Naive thymus-derived CD4-positive, alpha-beta T cell (primary cell): ENCODE measurements around the gene ATP2A3. TPM values are rescaled to one million over a fixed set of nuclear protein-coding genes. Genes with fewer than 3 reads are reported as not detected.

ENCODE experiments used
- ATAC-seq: fragments of 150-1000 bp; cut with Tn5 transposase; 2 replicates; pipeline ENCODE4 v1.10.0; 2021; ENCODE audit warnings: mild to moderate bottlenecking, moderate library complexity
- CTCF ChIA-PET: fragments of 350-600 bp; sonication (Branson Sonifier 250); formaldehyde crosslinking; loops from one replicate; lab custom pipeline; 2021; ENCODE audit warnings: antibody characterized with exemption; lab: Charles Lee
- POLR2A ChIA-PET: fragments of 350-600 bp; sonication (Branson Sonifier 250); formaldehyde crosslinking; loops from one replicate; lab custom pipeline; 2021; ENCODE audit warnings: antibody characterized with exemption, inconsistent platforms; lab: Charles Lee
- DNase-seq, 9 donors: peaks; one replicate each; pipeline versions ENCODE4 v3.0.0 to v3.0.0-alpha.2; 2020 to 2022; ENCODE audit warnings: mixed read lengths in 1 of 9
- H3K27ac ChIP-seq: one replicate; pipeline ENCODE4 v1.7.0; 2013; ENCODE audit warnings: mild to moderate bottlenecking, low read depth, low read length, moderate library complexity
- H3K27me3 ChIP-seq, 2 donors: one replicate each; pipeline ENCODE4 v1.7.0; 2013; ENCODE audit warnings: low read length in 2 of 2, mild to moderate bottlenecking in 2 of 2, moderate library complexity in 2 of 2; ENCODE audit not compliant: control insufficient read depth in 2 of 2, insufficient read depth in 2 of 2
- H3K36me3 ChIP-seq, 3 experiments: 1 replicate in 2 of 3; 2 replicates in 1 of 3; pipeline ENCODE4 v1.7.0; 2013; ENCODE audit warnings: low read length in 3 of 3, mild to moderate bottlenecking in 3 of 3, moderate library complexity in 1 of 3; ENCODE audit not compliant: insufficient read depth in 3 of 3, control insufficient read depth in 2 of 3
- H3K4me1 ChIP-seq, 2 donors: one replicate each; pipeline ENCODE4 v1.7.0; 2013; ENCODE audit warnings: low read length in 2 of 2, mild to moderate bottlenecking in 2 of 2, moderate library complexity in 1 of 2; ENCODE audit not compliant: control insufficient read depth in 2 of 2, insufficient read depth in 2 of 2
- H3K4me3 ChIP-seq: 2 replicates; pipeline ENCODE4 v1.7.0; 2013; ENCODE audit warnings: mild to moderate bottlenecking, low read length
- H3K9me3 ChIP-seq, 3 experiments: 1 replicate in 2 of 3; 2 replicates in 1 of 3; pipeline ENCODE4 v1.7.0; 2013; ENCODE audit warnings: low read length in 3 of 3; ENCODE audit not compliant: control insufficient read depth in 2 of 3
- H3K27ac Mint-ChIP-seq, 9 donors: one replicate each; pipeline ENCODE4 v1.8.0; 2020 to 2022; ENCODE audit warnings: mixed read lengths in 9 of 9, mild to moderate bottlenecking in 8 of 9, moderate library complexity in 5 of 9, inconsistent platforms in 2 of 9
- H3K27me3 Mint-ChIP-seq, 5 donors: one replicate each; pipeline ENCODE4 v1.8.0; 2021 to 2022; ENCODE audit warnings: mixed read lengths in 5 of 5, mild to moderate bottlenecking in 1 of 5
- H3K36me3 Mint-ChIP-seq, 5 donors: one replicate each; pipeline ENCODE4 v1.8.0; 2020 to 2022; ENCODE audit warnings: mixed read lengths in 5 of 5, mild to moderate bottlenecking in 3 of 5, inconsistent platforms in 1 of 5
- H3K4me1 Mint-ChIP-seq, 7 donors: one replicate each; pipeline ENCODE4 v1.8.0; 2020 to 2022; ENCODE audit warnings: mixed read lengths in 7 of 7, mild to moderate bottlenecking in 3 of 7, inconsistent platforms in 1 of 7
- H3K4me3 Mint-ChIP-seq, 10 donors: one replicate each; pipeline ENCODE4 v1.8.0; 2020 to 2022; ENCODE audit warnings: mild to moderate bottlenecking in 10 of 10, mixed read lengths in 10 of 10, moderate library complexity in 6 of 10, inconsistent platforms in 2 of 10
- H3K9me3 Mint-ChIP-seq, 11 donors: one replicate each; pipeline ENCODE4 v1.8.0; 2020 to 2022; ENCODE audit warnings: mixed read lengths in 11 of 11, mild to moderate bottlenecking in 4 of 11, inconsistent platforms in 1 of 11, moderate library complexity in 1 of 11
- intact Hi-C, 2 donors: fragments of 100-400 bp; cut with micrococcal nuclease; formaldehyde crosslinking; loops; one replicate each; pipeline ENCODE4 v1.15.1; 2023
- polyA plus RNA-seq, 2 donors: library from polyadenylated mRNA; unstranded; fragments of 300-500 nt; fragmentation: Illumina TruSeq; gene quantifications; one replicate each; pipeline ENCODE4 v1.2.3, GENCODE V29; 2021
- total RNA-seq, 6 experiments: library from RNA in 5 of 6; stranded (reverse) in 5 of 6; gene quantifications; 1 replicate in 5 of 6; 2 replicates in 1 of 6; pipeline ENCODE4 v1.2.3 and lab custom pipeline; 2021 to 2026

The ATP2A3 gene
- total and polyA plus RNA-seq, 7 experiments from 2014 or later = 46.6 to 260 (median 157) TPM

DNA sequence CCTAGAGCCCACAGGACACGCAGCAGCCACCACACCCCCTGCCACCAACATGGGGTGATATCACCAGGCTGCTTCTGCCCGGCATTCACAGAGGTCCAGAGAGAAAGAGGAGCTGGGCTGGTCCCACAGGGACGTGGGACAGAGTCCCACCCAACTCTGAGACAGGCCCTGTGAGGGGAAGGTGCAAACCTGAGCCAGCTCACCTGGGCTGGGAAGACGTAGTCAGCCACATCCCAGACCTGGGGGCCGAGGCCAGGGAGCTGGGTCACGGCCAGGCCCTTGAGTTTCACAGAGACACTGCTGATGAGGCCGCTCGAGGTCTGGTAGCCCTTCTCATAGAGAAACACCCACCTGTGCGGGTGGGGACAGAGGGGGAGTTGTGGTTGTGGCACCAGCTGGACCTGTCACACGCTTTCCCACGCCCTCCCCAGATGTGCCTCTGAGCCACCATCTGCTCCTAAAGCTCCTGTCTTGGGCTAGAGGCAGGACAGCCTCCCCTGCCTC lies 59.2 kb downstream of the ATP2A3 start:
- peaks cover 0 to 4% (median 0%) of the 10 kb centered on the region in 5 donors for H3K27me3 Mint-ChIP-seq
- H3K27ac Mint-ChIP-seq = no peak overlapping the region
- H3K36me3 ChIP-seq = no peaks in the 10 kb centered on the region
- no peaks in the 10 kb centered on the region for H3K9me3 Mint-ChIP-seq
- ChIA-PET CTCF (no interaction called here), POLR2A (no interaction called here)
- no peak overlapping the region for H3K4me3 ChIP-seq
- intact Hi-C loops = loop anchor here in 1 of 2 donors (5.0 kb wide), 1 partner anchor 43 kb away; no protein-coding TSS in a partner anchor
- H3K9me3 ChIP-seq = no peaks in the 10 kb centered on the region
- ATAC-seq (no peak), DNase-seq (no peak)
- H3K4me1 Mint-ChIP-seq = peaks cover 0 to 4% (median 0%) of the 10 kb centered on the region in 7 donors
- H3K27me3 ChIP-seq = no peaks in the 10 kb centered on the region
- H3K4me1 ChIP-seq = no peaks in the 10 kb centered on the region
- no peaks in the 10 kb centered on the region for H3K36me3 Mint-ChIP-seq
- no peak overlapping the region for H3K4me3 Mint-ChIP-seq
- no peak overlapping the region for H3K27ac ChIP-seq

DNA sequence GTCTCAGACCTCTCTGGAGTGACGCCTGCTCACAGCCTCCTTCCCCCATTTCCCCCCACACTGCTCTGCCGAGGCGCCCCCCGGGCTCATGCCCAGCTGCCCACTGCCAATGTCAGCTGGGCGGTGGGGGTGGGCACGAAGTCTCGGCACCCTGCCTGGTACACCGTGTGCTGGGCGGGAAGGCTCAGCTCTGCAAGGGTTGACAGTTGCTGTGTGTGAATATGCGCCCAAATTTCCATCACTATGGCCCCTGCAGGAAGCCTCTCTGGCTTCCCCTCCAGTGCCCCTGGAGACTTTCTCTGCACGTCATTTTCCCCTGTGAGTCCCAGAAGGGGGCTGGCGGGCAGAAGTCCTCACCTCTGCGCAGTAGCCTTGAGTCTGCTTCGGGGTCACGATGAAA lies 59.7 kb downstream of the ATP2A3 start:
- CTCF ChIA-PET = no interaction called here
- no peak overlapping the region for H3K4me3 Mint-ChIP-seq
- no peak overlapping the region for H3K27ac ChIP-seq

DNA sequence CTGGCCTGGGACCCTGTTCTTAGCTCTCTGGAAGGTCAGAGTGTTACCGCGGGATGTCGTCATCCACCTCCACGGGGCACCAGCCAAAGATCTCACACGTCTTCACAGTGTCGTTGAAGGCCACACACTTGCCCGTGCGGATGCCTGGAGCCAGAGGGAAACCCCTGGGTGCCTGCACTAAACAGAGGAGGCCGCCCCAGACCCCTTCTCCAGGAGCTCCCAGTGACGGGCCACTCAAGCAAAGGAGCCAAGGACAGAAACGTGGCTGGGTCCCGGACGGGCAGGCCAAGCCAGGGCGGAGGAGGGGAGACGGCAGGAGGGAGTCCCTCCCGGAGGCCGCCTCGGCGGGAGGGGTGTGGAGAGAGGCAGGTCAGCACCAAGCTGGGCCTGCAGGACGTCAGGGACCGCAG lies 60.4 kb downstream of the ATP2A3 start:
- no peak overlapping the region for H3K4me3 ChIP-seq
- H3K9me3 ChIP-seq = no peaks in the 10 kb centered on the region
- H3K27ac Mint-ChIP-seq = no peak overlapping the region
- H3K36me3 Mint-ChIP-seq = no peaks in the 10 kb centered on the region
- H3K4me3 Mint-ChIP-seq = peak overlapping the region in 1 of 10 donors; percentile 25
- H3K9me3 Mint-ChIP-seq = no peaks in the 10 kb centered on the region
- CTCF ChIA-PET = no interaction called here
- no peak overlapping the region for H3K27ac ChIP-seq
- POLR2A ChIA-PET = no interaction called here
- no peaks in the 10 kb centered on the region for H3K27me3 ChIP-seq
- peaks cover 0 to 4% (median 0%) of the 10 kb centered on the region in 5 donors for H3K27me3 Mint-ChIP-seq
- peaks cover 0 to 2% (median 0%) of the 10 kb centered on the region in 7 donors for H3K4me1 Mint-ChIP-seq
- H3K4me1 ChIP-seq = no peaks in the 10 kb centered on the region
- ATAC-seq (no peak), DNase-seq (no peak)
- H3K36me3 ChIP-seq = no peaks in the 10 kb centered on the region
- intact Hi-C loops = no loop called here

More for the DNA sequence above, 59.7 kb downstream of the ATP2A3 start:
- Mint-ChIP-seq H3K27ac (no peak overlapping the region), H3K9me3 (no peaks in the 10 kb centered on the region), H3K27me3 (peaks cover 0 to 4% (median 0%) of the 10 kb centered on the region in 5 donors), H3K4me1 (peaks cover 0 to 2% (median 0%) of the 10 kb centered on the region in 7 donors), H3K36me3 (no peaks in the 10 kb centered on the region)
- Histone ChIP-seq H3K4me1 (no peaks in the 10 kb centered on the region), H3K4me3 (no peak overlapping the region), H3K9me3 (no peaks in the 10 kb centered on the region), H3K27me3 (no peaks in the 10 kb centered on the region), H3K36me3 (no peaks in the 10 kb centered on the region)
- ATAC-seq (no peak), DNase-seq (no peak)
- intact Hi-C loops = no loop called here
- POLR2A ChIA-PET = no interaction called here

DNA sequence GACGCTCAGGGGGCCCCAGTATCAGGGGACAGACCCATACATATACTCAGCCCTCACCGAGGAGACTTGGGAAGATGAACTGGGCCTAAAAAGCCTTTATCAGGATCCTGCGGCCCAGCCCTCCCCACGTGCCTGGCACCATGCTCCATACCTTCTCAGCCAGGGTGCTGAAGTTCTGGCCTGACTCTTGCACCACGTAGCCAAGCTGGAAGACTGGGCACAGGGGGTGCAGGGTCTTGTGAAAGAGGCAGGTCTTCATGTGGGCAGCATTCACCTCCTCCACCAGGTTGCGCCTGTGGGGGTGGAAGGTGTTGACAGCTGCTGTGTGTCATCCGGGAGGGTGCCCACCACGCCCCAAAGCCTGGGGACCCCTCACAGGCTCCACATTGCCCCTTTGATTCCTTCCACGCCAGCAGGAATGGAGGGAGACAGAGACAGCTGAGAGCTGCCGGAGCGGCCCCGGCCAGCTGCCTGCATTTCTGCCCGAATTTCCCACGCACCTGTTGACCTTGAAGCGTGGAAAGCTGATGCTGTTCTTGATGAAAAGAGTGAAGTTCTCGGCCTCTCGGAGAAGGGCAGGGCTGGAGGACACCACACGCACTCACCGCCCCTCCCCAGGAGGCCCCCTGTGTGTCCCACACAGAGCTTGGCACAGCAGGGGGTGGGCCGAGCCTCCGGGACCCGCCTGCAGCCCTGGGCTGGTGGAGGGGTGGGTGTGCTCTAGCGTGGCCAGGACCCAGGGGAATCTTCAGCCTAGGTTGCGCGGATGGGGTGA lies 61.0 kb downstream of the ATP2A3 start:
- Histone ChIP-seq H3K4me3 (no peak overlapping the region), H3K36me3 (no peaks in the 10 kb centered on the region), H3K27me3 (no peaks in the 10 kb centered on the region), H3K4me1 (no peaks in the 10 kb centered on the region), H3K9me3 (no peaks in the 10 kb centered on the region), H3K27ac (no peak overlapping the region)
- no peak for ATAC-seq
- H3K9me3 Mint-ChIP-seq = no peaks in the 10 kb centered on the region
- H3K4me3 Mint-ChIP-seq = no peak overlapping the region
- peak overlapping the region in 1 of 9 donors; percentile 25 for H3K27ac Mint-ChIP-seq
- ChIA-PET CTCF (no interaction called here), POLR2A (no interaction called here)
- peaks cover 0 to 4% (median 0%) of the 10 kb centered on the region in 5 donors for H3K27me3 Mint-ChIP-seq
- DNase-seq = no peak
- peaks cover 0 to 2% (median 0%) of the 10 kb centered on the region in 7 donors for H3K4me1 Mint-ChIP-seq
- intact Hi-C loops = no loop called here
- no peaks in the 10 kb centered on the region for H3K36me3 Mint-ChIP-seq

- ATAC-seq = no peak
- H3K36me3 ChIP-seq = no peaks in the 10 kb centered on the region
Observed at GRCh38 chr17:3900646-3901045, 63.6 kb downstream of the ATP2A3 start.

DNA sequence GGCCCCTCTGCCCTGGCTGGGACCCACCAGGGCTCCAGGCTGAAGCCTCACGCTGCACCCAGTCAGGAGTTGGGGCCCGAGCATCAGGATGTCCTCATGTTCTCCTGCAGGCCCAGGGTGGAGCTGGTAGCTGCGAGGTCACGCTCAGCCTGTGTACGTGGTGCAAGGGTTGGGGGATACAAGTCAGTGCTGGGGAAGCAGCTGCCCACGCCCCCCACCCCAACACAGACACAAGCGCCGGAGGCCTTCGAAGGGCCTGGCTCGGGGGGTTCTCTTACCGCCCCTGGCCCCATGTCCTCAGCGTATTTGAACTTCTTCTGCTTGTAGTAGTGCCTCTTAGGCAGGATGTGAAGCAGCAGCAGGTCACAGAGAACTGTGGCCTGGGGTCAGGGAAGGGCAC lies 66.5 kb downstream of the ATP2A3 start:
- Mint-ChIP-seq H3K36me3 (no peaks in the 10 kb centered on the region), H3K4me3 (no peak overlapping the region), H3K4me1 (peaks cover 8 to 13% (median 12%) of the 10 kb centered on the region in 7 donors), H3K27me3 (peaks cover 0 to 4% (median 0%) of the 10 kb centered on the region in 5 donors), H3K27ac (no peak overlapping the region), H3K9me3 (no peaks in the 10 kb centered on the region)
- ChIA-PET POLR2A (no interaction called here), CTCF (interaction anchor here (1.2 kb wide), 1 partner anchor 14 kb away, joined by 4 read pairs; no protein-coding TSS in a partner anchor)
- Histone ChIP-seq H3K4me3 (no peak overlapping the region), H3K9me3 (no peaks in the 10 kb centered on the region), H3K36me3 (no peaks in the 10 kb centered on the region), H3K4me1 (peaks cover 9 to 11% of the 10 kb centered on the region in 2 donors), H3K27me3 (no peaks in the 10 kb centered on the region), H3K27ac (no peak overlapping the region)
- intact Hi-C loops = no loop called here
- no peak for ATAC-seq
- no peak for DNase-seq

More at GRCh38 chr17:3900646-3901045, 63.6 kb downstream of the ATP2A3 start:
- Mint-ChIP-seq H3K4me1 (no peaks in the 10 kb centered on the region), H3K27me3 (peaks cover 0 to 4% (median 0%) of the 10 kb centered on the region in 5 donors), H3K36me3 (no peaks in the 10 kb centered on the region), H3K27ac (peak overlapping the region in 1 of 9 donors; percentile 24), H3K4me3 (no peak overlapping the region), H3K9me3 (no peaks in the 10 kb centered on the region)
- Histone ChIP-seq H3K4me1 (no peaks in the 10 kb centered on the region), H3K4me3 (no peak overlapping the region), H3K27me3 (no peaks in the 10 kb centered on the region), H3K9me3 (no peaks in the 10 kb centered on the region), H3K27ac (no peak overlapping the region)
- intact Hi-C loops = no loop called here
- ChIA-PET POLR2A (no interaction called here), CTCF (interaction anchor here (0.6 to 0.7 kb wide), 2 partner anchors 12 to 32 kb away, joined by 3 to 4 read pairs; no protein-coding TSS in a partner anchor)
- no peak for DNase-seq
